ENCODE results near the gene TCL1B.

DNA sequence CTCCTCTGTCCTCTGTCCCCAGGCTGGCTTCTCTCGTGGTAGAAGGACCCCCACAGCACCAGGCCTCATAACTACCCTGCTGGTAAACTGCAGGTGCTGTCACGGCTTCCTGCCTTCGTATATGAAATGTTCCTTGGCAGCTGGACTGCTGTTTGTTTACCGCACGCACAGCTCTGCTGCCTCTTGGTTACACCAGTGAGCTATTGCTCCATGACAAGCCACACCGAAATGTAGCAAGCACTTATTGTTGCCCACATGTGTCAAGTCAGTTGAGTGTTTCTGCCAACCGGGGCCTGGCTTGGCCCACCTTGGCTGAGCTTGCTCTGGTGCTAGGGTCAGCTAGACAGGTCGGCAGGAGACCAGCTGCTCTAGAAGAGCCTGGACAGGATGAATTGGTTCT lies 21.7 kb upstream of the TCL1B start:
- no peak for TF ChIP-seq YY1 (IDR thresholded peaks at IDR 0.05; ENCODE audit: insufficient read depth, insufficient read length)
- no peak for TF ChIP-seq SUZ12 (IDR thresholded peaks at IDR 0.05; ENCODE audit: extremely low read depth, insufficient read depth, insufficient read length)
- no peak for TF ChIP-seq ZNF274 (IDR thresholded peaks at IDR 0.05; ENCODE audit: low read depth, low read length)

Data from NT2/D1 (cell line).